UCSD-AML1 (cell line): ENCODE data around the gene DNAJC17.

Experiments used
- DNase-seq: peaks from one replicate; lab custom pipeline; 2025; ENCODE audit not compliant: unreplicated experiment; lab: John Stamatoyannopoulos, UW

Gene DNAJC17

GRCh38 chr15:40768521-40769273 is 38.6 kb downstream of the DNAJC17 start:
- DNase-seq: no peak

DNA sequence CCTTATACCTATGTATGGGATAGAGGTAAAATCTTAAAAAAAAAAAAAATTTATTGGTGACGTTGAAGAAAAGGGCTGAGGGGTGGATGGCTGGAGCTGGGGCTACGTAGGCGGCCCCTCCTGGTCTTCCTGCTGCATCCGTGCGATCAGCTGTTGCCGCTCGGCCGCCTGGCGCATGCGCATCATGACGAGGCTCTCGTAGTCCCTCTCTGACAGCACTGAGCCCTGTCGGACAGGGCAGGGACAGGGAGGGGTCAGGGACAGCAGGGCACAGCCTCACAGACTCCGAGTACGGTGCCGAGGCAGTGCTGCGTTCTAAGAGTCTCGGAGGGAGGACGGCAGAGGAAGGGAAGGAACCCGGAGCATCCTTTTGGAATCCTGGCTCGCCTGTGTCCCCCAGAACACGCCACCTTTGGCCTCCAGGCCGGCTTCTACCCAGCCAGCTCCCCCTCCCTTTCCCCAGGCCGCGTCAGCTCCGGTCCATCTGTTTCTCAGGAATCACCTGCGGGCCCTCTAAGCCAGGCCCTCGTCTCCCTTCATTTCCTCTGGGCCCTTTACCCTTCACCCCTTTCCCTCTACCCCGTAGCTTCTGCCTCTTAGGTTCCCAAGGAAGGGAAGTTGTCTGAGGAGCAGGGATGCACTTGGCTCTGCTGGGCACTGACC is 39.3 kb downstream of the DNAJC17 start:
- no peak for DNase-seq

GRCh38 chr15:40766906-40767837 is 40.1 kb downstream of the DNAJC17 start:
- DNase-seq: no peak

DNA sequence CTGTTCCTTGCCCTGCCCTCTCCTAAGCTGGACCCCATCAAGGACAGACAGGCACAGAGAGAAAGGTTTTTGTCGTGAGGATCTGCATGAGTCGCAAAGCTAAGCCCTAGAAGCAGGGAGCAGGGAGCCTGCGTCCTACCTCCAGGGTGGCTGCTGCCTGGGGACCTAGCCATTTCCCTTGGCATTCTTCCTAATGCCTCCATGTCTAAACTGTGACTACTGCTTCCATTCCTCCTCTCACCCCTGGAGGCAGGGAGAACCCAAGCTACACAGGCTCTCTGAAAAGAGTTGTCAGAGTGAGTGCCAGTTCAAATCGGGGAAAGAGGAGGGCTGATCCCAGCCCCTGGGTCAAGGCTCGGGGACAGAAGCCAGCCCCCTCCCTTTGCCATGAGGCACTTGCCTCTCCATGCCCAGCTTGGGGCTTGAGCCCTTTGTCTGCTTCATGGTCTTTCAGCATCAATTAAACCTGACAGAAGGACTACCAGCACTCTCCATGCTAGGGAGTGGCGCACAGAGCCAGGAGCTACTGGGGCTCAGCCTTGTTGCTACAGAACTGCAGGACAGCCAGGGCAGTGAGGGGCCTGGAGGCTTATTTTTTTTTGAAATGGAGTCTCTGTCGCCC is 41.0 kb downstream of the DNAJC17 start:
- no peak for DNase-seq

DNA sequence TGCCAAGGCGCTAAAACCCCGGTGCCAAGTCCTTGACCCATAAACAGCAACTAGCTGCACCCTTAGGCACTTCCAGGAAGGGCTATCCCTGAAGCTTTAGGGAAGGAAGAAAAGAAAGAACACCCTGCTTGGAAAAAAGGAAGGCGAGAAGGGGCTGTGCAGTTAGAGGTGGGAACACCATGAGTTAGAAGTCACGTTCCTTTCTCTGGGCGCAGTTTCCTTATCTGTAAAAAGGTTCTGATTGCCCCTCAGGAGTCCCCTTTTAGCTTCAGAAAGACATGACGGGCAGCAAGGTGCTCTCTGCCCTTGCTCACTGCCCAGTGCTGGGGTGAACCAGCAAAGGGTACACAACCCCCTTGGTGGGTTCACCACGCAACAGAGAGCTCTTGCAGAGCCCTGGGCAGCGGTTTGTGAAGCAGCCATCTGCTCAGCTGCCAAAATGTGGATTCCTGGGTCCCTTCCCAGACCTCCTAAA is 42.6 kb downstream of the DNAJC17 start:
- DNase-seq: no peak

GRCh38 chr15:40763801-40764628 is 43.3 kb downstream of the DNAJC17 start, which contains the start of gene GCHFR:
TSS of gene GCHFR (plus strand) at chr15:40764068. CDS start at chr15:40764181, 113 bp downstream.
- DNase-seq: no peak

- no peak for DNase-seq
Measured at GRCh38 chr15:40762919-40763800, 44.1 kb downstream of the DNAJC17 start.

DNA sequence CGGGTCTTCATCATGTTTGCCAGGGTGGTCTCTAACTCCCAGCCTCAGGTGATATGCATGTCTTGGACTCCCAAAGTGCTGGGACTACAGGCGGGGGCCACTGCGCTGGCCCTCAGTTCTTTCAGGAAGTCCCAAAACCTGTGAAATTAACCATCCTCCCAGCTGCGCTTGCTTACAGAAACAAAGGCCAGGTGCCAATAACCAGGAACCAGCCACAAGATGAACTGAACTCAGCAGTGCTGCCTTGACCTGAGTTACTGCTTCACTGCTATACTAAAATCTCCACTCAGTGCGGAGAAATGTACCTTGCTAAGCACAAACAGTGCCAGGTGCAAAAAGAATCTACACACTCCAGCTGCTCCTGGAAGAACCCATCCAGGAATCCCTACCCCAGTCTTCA is 47.3 kb downstream of the DNAJC17 start:
- no peak for DNase-seq

GRCh38 chr15:40756938-40757337 is 50.3 kb downstream of the DNAJC17 start:
- DNase-seq: no peak

GRCh38 chr15:40755812-40756208 is 51.5 kb downstream of the DNAJC17 start:
- DNase-seq: no peak

DNA sequence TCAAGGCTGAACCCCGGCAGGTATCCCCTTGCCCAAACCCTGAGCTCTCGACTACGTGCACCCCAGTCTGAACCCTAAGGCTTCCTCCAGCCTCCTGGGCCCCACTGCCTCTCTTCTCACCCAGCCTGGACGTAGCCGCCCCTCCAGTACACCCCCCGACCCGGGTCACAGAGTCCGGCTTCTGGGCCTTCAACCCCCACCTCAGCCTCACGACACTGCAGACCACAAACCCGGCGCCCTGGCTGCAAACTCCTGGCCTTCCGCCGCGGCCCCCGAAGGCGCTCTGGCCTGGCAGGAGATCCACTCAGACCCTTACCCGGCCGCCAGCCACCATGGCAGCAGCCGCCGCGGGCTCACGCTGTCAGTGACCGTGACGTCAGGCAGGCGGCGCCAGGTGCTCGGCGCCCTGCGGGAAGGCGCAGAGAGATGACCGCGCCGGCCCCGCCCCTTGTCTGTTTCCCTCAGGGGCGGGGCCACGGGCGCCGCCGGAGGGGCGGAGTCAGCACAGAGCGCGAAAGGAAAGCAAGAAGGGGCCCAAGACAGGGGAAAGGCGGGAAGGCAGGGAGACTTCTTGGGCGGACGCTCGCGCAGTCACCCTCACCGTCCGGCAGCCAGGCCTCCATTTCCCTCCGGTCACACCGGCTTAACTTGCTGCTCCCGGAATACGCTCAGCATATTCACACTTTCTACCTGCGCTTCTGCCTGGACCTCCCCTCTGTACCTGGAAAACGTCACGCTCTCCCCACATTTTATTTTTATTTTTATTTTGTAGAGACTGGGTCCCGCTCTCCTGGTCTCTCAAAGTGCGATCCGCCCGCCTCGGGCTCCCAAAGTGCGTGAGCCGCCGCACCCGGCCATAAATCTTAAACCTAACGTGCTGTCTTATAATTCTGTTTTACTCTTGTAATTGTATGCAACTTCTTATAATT is 52.1 kb downstream of the DNAJC17 start, which contains the start of gene RMDN3:
TSS of gene RMDN3 (minus strand) at position 372 of the 929 bp plus-strand sequence. CDS start 471 bp downstream, outside the sequence.
- DNase-seq: peak; percentile 94

DNA sequence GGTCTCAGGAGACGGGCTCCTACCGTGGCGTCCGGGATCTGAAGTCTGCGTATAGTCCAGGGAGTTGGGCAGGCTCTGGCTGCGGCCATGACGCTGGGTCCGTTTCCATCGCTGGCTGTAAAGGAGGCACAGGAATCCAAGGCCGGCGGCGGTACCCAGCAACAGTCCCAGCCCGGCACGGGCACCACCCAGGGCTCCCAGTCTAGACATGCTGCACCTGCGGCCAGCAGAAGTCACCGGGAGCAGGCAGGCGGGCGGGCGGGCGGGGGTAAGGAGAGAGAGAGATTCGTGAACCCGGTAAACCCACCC is 52.7 kb downstream of the DNAJC17 start:
- DNase-seq: no peak

GRCh38 chr15:40751745-40752144 is 55.5 kb downstream of the DNAJC17 start:
- no peak for DNase-seq

- no peak for DNase-seq
Measured at GRCh38 chr15:40750885-40751284, 56.4 kb downstream of the DNAJC17 start.

DNA sequence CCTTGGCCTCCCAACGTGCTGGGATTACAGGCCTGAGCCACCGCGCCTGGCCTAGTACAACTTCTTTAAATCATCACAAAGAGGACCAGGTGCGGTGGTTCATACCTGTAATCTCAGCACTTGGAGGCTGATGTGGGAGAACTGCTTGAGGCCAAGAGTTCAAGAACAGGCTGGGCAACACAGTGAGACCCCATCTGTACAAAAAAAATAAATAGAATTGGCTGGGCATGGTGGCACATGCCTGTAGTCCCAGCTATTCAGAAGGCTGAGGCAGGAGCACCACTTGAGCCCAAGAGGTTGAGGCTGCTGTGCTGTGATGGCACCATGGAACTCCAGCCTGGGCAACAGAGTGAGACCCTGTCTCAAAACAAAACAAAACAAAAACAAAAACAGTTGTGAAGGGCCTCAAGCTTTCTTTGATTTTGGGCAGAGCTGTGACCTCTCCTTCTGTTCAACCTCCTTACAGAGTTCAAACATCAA is 58.1 kb downstream of the DNAJC17 start:
- DNase-seq: no peak

- DNase-seq: no peak
Measured at GRCh38 chr15:40747685-40748631, 59.3 kb downstream of the DNAJC17 start.
